GM12891 (cell line): ENCODE data around the gene BCAN.

Experiments used
- POLR2A ChIP-seq: IDR thresholded peaks from 2 replicates; pipeline ENCODE4 v1.6.1; 2011; ENCODE audit warnings: low read depth, low read length, control low read depth
- POLR2AphosphoS5 ChIP-seq: IDR thresholded peaks from 2 replicates; pipeline ENCODE4 v1.6.1; 2011; ENCODE audit warnings: low read depth, low read length, control low read depth
- SPI1 ChIP-seq: IDR thresholded peaks from 2 replicates; pipeline ENCODE4 v1.6.1; 2011; ENCODE audit warnings: low read depth, low read length, control low read depth
- TAF1 ChIP-seq: IDR thresholded peaks from 2 replicates; pipeline ENCODE4 v1.6.1; 2011; ENCODE audit warnings: low read depth, low read length, control low read depth

DNA sequence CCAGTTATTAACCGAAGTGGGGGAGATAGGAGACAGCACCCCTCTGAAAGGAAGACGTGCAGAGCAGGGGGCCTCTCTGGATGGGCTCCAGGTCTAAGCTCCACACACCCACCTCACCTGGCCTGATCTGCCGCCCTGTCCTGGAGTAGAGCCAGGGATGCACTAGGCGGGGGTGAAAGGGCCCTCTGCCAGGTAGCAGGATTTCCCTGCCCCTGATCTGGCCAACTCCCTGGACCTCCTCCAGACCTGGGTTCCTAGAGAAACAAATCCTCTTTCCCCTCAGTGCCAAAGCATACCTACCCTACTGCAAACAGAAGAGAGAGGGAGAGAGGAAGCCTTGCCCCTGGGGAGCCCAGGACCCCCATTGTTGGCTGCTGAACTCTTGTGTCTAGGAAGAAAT lies 61.4 kb downstream of the BCAN start:
- no peak for TF ChIP-seq POLR2A
- TF ChIP-seq POLR2AphosphoS5: no peak
- TF ChIP-seq TAF1: no peak
- TF ChIP-seq SPI1: no peak
